Femur (tissue), 1 donor: ENCODE measurements around the gene POLR3E.

Experiments used
- DNase-seq: peaks from one replicate; pipeline ENCODE4 v3.0.0-alpha.2; 2017

Gene POLR3E

GRCh38 chr16:22317625-22318024, 20.4 kb downstream of the POLR3E start:
- DNase-seq = no peak

- no peak for DNase-seq
These were observed 21.6 kb downstream of the POLR3E start for GRCh38 chr16:22318690-22319358.

GRCh38 chr16:22320572-22321339, 23.5 kb downstream of the POLR3E start:
- DNase-seq = no peak

- DNase-seq = peak; percentile 78
These were observed 24.3 kb downstream of the POLR3E start for GRCh38 chr16:22321340-22322001.

GRCh38 chr16:22322021-22322471, 24.8 kb downstream of the POLR3E start:
- DNase-seq = no peak

GRCh38 chr16:22322741-22323140, 25.5 kb downstream of the POLR3E start:
- no peak for DNase-seq

- DNase-seq = no peak
These were observed 26.2 kb downstream of the POLR3E start for GRCh38 chr16:22323173-22323958.

GRCh38 chr16:22323959-22324786, 27.0 kb downstream of the POLR3E start:
- DNase-seq = no peak

- DNase-seq = no peak
These were observed 27.8 kb downstream of the POLR3E start for GRCh38 chr16:22324787-22325597.

- no peak for DNase-seq
These were observed 28.6 kb downstream of the POLR3E start for GRCh38 chr16:22325598-22326368.

- no peak for DNase-seq
These were observed 29.1 kb downstream of the POLR3E start for GRCh38 chr16:22326369-22326652.

GRCh38 chr16:22326771-22327445, 29.7 kb downstream of the POLR3E start:
- no peak for DNase-seq

- no peak for DNase-seq
These were observed 30.2 kb downstream of the POLR3E start for GRCh38 chr16:22327446-22327775.

GRCh38 chr16:22328081-22328725, 31.0 kb downstream of the POLR3E start:
- DNase-seq = no peak

GRCh38 chr16:22329199-22329695, 32.0 kb downstream of the POLR3E start:
- DNase-seq = no peak

- DNase-seq = no peak
These were observed 33.1 kb downstream of the POLR3E start for GRCh38 chr16:22330326-22330725.

- no peak for DNase-seq
These were observed 36.3 kb downstream of the POLR3E start for GRCh38 chr16:22333457-22333994.

GRCh38 chr16:22335668-22336246, 38.5 kb downstream of the POLR3E start:
- DNase-seq = no peak

GRCh38 chr16:22336581-22336980, 39.4 kb downstream of the POLR3E start:
- no peak for DNase-seq
